GM12878 (cell line): Measurements from ENCODE around the gene MBNL1. TPM values are rescaled to one million over a fixed set of nuclear protein-coding genes. Genes with fewer than 3 reads are reported as not detected.

Experiments used
- ATAC-seq: fragments of 200-7000 bp; cut with Tn5 transposase; 3 replicates; pipeline ENCODE4 v1.9.1; 2020; ENCODE audit warnings: mild to moderate bottlenecking, moderate library complexity
- BruUV-seq: library from RNA; stranded (reverse); fragments of 400-500 nt; replicated peaks from 2 replicates; lab custom pipeline; 2021; lab: Mats Ljungman, UMichigan
- CTCF ChIA-PET: fragments of 300-600 bp; sonication (Branson Sonifier 250); formaldehyde crosslinking; extraction: SDS; loops from one replicate; lab custom pipeline; 2021; ENCODE audit warnings: inconsistent platforms; lab: Yijun Ruan, JAX
- POLR2A ChIA-PET: fragments of 350-600 bp; formaldehyde crosslinking; extraction: SDS; loops from one replicate; lab custom pipeline; 2021; ENCODE audit warnings: inconsistent platforms; lab: Charles Lee
- RAD21 ChIA-PET: fragments of 300-600 bp; sonication (Branson Sonifier 250); formaldehyde crosslinking; loops from one replicate; lab custom pipeline; 2023; ENCODE audit warnings: antibody characterized with exemption; ENCODE audit not compliant: unreplicated experiment; lab: Charles Lee
- SMC1A ChIA-PET: fragments of 300-600 bp; sonication (Branson Sonifier 250); formaldehyde crosslinking; loops from one replicate; lab custom pipeline; 2023; ENCODE audit not compliant: unreplicated experiment, uncharacterized antibody; lab: Charles Lee
- DNase-seq: peaks from one replicate; pipeline ENCODE4 v3.0.0-alpha.2; 2011; ENCODE audit warnings: low read depth, low spot score
- FAIRE-seq: peaks from 3 replicates; lab custom pipeline; 2011; peaks lifted over from hg19 to GRCh38; lab: Jason Lieb, UNC
- H2AFZ ChIP-seq: 2 replicates; pipeline ENCODE4 v1.6.0; 2011; ENCODE audit warnings: low read depth, low read length, control low read depth; ENCODE audit not compliant: control insufficient read depth
- H3K27ac ChIP-seq: 2 replicates; pipeline ENCODE4 v1.5.1; 2011; ENCODE audit warnings: control low read depth; ENCODE audit not compliant: control insufficient read depth, insufficient read depth
- H3K27me3 ChIP-seq, 2 experiments: replicated peaks in 1 of 2; 2 replicates each; pipeline versions ENCODE4 v1.6.0 to v1.6.1; 2011; ENCODE audit warnings: low read length in 1 of 2; ENCODE audit not compliant: control insufficient read depth in 2 of 2, insufficient read depth in 2 of 2
- H3K36me3 ChIP-seq, 2 experiments: 2 replicates each; pipeline ENCODE4 v1.5.1; 2011; ENCODE audit warnings: low read length in 1 of 2; ENCODE audit not compliant: control insufficient read depth in 2 of 2, insufficient read depth in 2 of 2
- H3K4me1 ChIP-seq: 2 replicates; pipeline ENCODE4 v1.6.1; 2011; ENCODE audit warnings: mild to moderate bottlenecking, low read length, moderate library complexity, mixed read lengths; ENCODE audit not compliant: control insufficient read depth, insufficient read depth
- H3K4me2 ChIP-seq: 2 replicates; pipeline ENCODE4 v1.6.0; 2011; ENCODE audit warnings: control low read depth; ENCODE audit not compliant: control insufficient read depth, insufficient read depth
- H3K4me3 ChIP-seq: fragments of 200-600 bp; sonication (generic); 2 replicates; pipeline ENCODE4 v1.5.1; 2016
- H3K79me2 ChIP-seq: 2 replicates; pipeline ENCODE4 v1.6.0; 2011; ENCODE audit warnings: low read length; ENCODE audit not compliant: control insufficient read depth, insufficient read depth
- H3K9ac ChIP-seq: 2 replicates; pipeline ENCODE4 v1.8.0; 2011; ENCODE audit warnings: low read length, control low read depth, mixed read lengths; ENCODE audit not compliant: control insufficient read depth, insufficient read depth
- H3K9me3 ChIP-seq: replicated peaks from 3 replicates; pipeline ENCODE4 v1.5.1; 2011; ENCODE audit warnings: mild to moderate bottlenecking, low read length; ENCODE audit not compliant: control insufficient read depth, insufficient read depth
- H4K20me1 ChIP-seq: 2 replicates; pipeline ENCODE4 v1.6.0; 2011; ENCODE audit not compliant: control insufficient read depth, insufficient read depth
- IKZF2 ChIP-seq, 2 experiments: fragments of 450-650 bp; IDR thresholded peaks; 2 replicates each; pipeline ENCODE4 v1.6.1; 2017; ENCODE audit warnings: mild to moderate bottlenecking in 2 of 2, moderate library complexity in 2 of 2
- JUNB ChIP-seq: IDR thresholded peaks from 2 replicates; pipeline ENCODE4 v1.6.1; 2016; ENCODE audit warnings: antibody characterized with exemption, mild to moderate bottlenecking
- KDM1A ChIP-seq: fragments of 200-600 bp; sonication (generic); IDR thresholded peaks from 2 replicates; pipeline ENCODE4 v1.6.1; 2016; ENCODE audit warnings: borderline replicate concordance
- NFIC ChIP-seq: IDR thresholded peaks from 2 replicates; pipeline ENCODE4 v1.6.1; 2012; ENCODE audit warnings: low read depth, mild to moderate bottlenecking, inconsistent platforms, low read length, moderate library complexity
- NR2F1 ChIP-seq: fragments of 450-650 bp; conservative IDR thresholded peaks from 2 replicates; pipeline ENCODE4 v1.6.1; 2017; ENCODE audit warnings: mild to moderate bottlenecking
- PKNOX1 ChIP-seq: fragments of 450-650 bp; IDR thresholded peaks from 2 replicates; pipeline ENCODE4 v1.6.1; 2016; ENCODE audit warnings: mild to moderate bottlenecking
- SP1 ChIP-seq: IDR thresholded peaks from one replicate; pipeline ENCODE4 v1.6.1; 2011; ENCODE audit warnings: low read depth, low read length
- SRF ChIP-seq, 2 experiments: IDR thresholded peaks; 2 replicates each; pipeline ENCODE4 v1.6.1; 2011; ENCODE audit warnings: low read depth in 2 of 2, low read length in 2 of 2, mild to moderate bottlenecking in 1 of 2, moderate library complexity in 1 of 2
- ZBTB33 ChIP-seq: fragments of 450-650 bp; IDR thresholded peaks from 2 replicates; pipeline ENCODE4 v1.6.1; 2017; ENCODE audit warnings: mild to moderate bottlenecking
- ZNF592 ChIP-seq: fragments of 450-650 bp; IDR thresholded peaks from 2 replicates; pipeline ENCODE4 v1.6.1; 2017; ENCODE audit warnings: mild to moderate bottlenecking, moderate library complexity
- ZZZ3 ChIP-seq: IDR thresholded peaks from 2 replicates; pipeline ENCODE4 v1.6.1; 2011; ENCODE audit warnings: low read depth; ENCODE audit not compliant: control insufficient read depth, insufficient read length
- WGBS: methylation state at CpG from one replicate; pipeline ENCODE4 v1.1.6; 2016; ENCODE audit warnings: low lambda C conversion rate; ENCODE audit not compliant: insufficient replicate concordance, insufficient coverage; ENCODE audit errors: missing lambda C conversion rate; 5-methylcytosine and 5-hydroxymethylcytosine counted together
- in situ Hi-C: fragments of 300-500 bp; cut with MboI; formaldehyde crosslinking; loops from 9 replicates; pipeline ENCODE4 v1.14.3; 2018; ENCODE audit warnings: mixed read lengths
- intact Hi-C: fragments of 100-400 bp; cut with micrococcal nuclease; formaldehyde crosslinking; loops from one replicate; pipeline ENCODE4 v1.14.2; 2022; ENCODE audit not compliant: unreplicated experiment
- polyA plus RNA-seq, 11 experiments: library from polyadenylated mRNA; depleted of rRNA in 4 of 11; unstranded in 6 of 11; stranded (reverse) in 5 of 11; fragments of >200 nt; fragmentation: Nextera tagmentation in 4 of 11; fragmentation: Illumina TruSeq in 1 of 11; extraction: Ambion mirVana in 4 of 11; extraction: Trizol in 1 of 11; gene quantifications; 1 replicate in 1 of 11; 2 replicates in 10 of 11; pipeline versions ENCODE4 v1.2.1 to v1.2.3, GENCODE V29; 2011 to 2016; ENCODE audit warnings: inconsistent platforms in 2 of 11, missing spikeins in 2 of 11, low read depth in 1 of 11
- total RNA-seq, 4 experiments: library from RNA; depleted of rRNA in 3 of 4; stranded (reverse); fragments of >200 nt in 3 of 4; fragmentation: Illumina TruSeq in 1 of 4; extraction: Trizol in 1 of 4; gene quantifications; 2 replicates each; pipeline versions ENCODE4 v1.2.1 to v1.2.3, GENCODE V29; 2013 to 2021

The MBNL1 gene
- total and polyA plus RNA-seq, 10 of the 15 experiments (the other 5 are each of a cell fraction or from before 2014, with no cell fraction given): 59.6 to 337 (median 143) TPM

GRCh38 chr3:152330559-152330958 lies 61.8 kb downstream of the MBNL1 start (continued):
- TF ChIP-seq ZBTB33: no peak
- no peak for TF ChIP-seq SRF (IDR thresholded peaks at IDR 0.05; ENCODE audit: low read depth in 2 of 2, low read length in 2 of 2)
- no peak for TF ChIP-seq KDM1A
- no peak for TF ChIP-seq ZNF592

GRCh38 chr3:152331018-152331541 lies 62.4 kb downstream of the MBNL1 start:
- Histone ChIP-seq H3K27ac (peak overlapping the region; percentile 25; the same call in 1 of the 2 replicates), H3K79me2 (peaks cover 93% of the 10 kb centered on the region), H3K4me3 (no peak overlapping the region), H3K9me3 (peaks cover 5% of the 10 kb centered on the region; the same call in 2 of the 3 replicates), H4K20me1 (no peaks in the 10 kb centered on the region), H3K27me3 (no peaks in the 10 kb centered on the region), H3K4me2 (no peak overlapping the region), H2AFZ (no peak overlapping the region), H3K9ac (no peak overlapping the region), H3K4me1 (peaks cover 38% of the 10 kb centered on the region), H3K36me3 (peaks cover 2 to 13% of the 10 kb centered on the region in 2 experiments)
- in situ Hi-C loops: no loop called here
- ChIA-PET POLR2A (interaction anchor here (1.3 kb wide), 1 partner anchor 55 kb away, joined by 4 read pairs; no protein-coding TSS in a partner anchor), SMC1A (interaction anchor here (0.8 to 3.5 kb wide), 17 partner anchors 7 to 153 kb away, joined by 3 to 25 read pairs (median 12); no protein-coding TSS in a partner anchor), RAD21 (interaction anchor here (0.9 to 3.2 kb wide), 5 partner anchors 13 to 148 kb away, joined by 3 to 12 read pairs (median 11); no protein-coding TSS in a partner anchor), CTCF (interaction anchor here (0.8 to 2.0 kb wide), 7 partner anchors 9 to 147 kb away, joined by 3 to 17 read pairs (median 4); no protein-coding TSS in a partner anchor)
- BruUV-seq: no TSS peak
- no peak for FAIRE-seq
- DNase-seq: no peak
- intact Hi-C loops: no loop called here
- ATAC-seq: no peak; the same call in 2 of the 3 replicates
- 97% methylated on average over 2 of the region's 2 CpGs for WGBS
- TF ChIP-seq IKZF2 (IDR thresholded peaks at IDR 0.05) (0 out of 4 replicates have a peak, but pooled peaks of 1 of the 2 experiments have one; percentile 15), NR2F1 (no peak), JUNB (0 out of 2 replicates have a peak, but pooled peaks have one; percentile 24), SP1 (no peak), ZZZ3 (no peak), PKNOX1 (no peak), NFIC (peak; percentile 48; the same call in 1 of the 2 replicates)
